Activated naive CD4-positive, alpha-beta T cell (primary cell): ENCODE measurements around the gene CLMN.
"Not testable (repeated sequence)": the region's sequence is repeated elsewhere in the genome, so short reads cannot be mapped to it uniquely, and the experiment has no call there.

Experiments
- DNase-seq, 4 experiments: peaks; one replicate each; lab custom pipeline; 2025; lab: John Stamatoyannopoulos, UW

CLMN gene

GRCh38 chr14:95285566-95285965 is 34.1 kb downstream of the CLMN start:
- no peak for DNase-seq

GRCh38 chr14:95283802-95284201 is 35.9 kb downstream of the CLMN start:
- not testable (repeated sequence) for DNase-seq

DNA sequence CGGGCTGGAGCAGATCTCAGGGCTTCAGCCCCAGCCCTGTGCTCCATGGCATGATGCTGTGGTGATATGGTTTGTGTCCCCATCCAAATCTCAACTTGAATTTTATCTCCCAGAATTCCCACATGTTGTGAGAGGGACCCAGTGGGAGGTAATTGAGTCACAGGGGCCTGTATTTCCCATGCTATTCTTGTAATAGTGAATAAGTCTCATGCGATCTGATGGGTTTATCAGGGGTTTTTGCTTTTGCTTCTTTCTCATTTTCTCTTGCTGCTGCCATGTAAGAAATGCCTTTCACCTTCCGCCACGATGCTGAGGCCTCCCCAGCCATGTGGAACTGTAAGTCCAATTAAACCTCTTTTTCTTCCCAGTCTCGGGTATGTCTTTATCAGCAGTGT is 36.7 kb downstream of the CLMN start:
- DNase-seq = not testable (repeated sequence)

- no peak for DNase-seq
Measured at GRCh38 chr14:95282354-95282985, 37.2 kb downstream of the CLMN start.

DNA sequence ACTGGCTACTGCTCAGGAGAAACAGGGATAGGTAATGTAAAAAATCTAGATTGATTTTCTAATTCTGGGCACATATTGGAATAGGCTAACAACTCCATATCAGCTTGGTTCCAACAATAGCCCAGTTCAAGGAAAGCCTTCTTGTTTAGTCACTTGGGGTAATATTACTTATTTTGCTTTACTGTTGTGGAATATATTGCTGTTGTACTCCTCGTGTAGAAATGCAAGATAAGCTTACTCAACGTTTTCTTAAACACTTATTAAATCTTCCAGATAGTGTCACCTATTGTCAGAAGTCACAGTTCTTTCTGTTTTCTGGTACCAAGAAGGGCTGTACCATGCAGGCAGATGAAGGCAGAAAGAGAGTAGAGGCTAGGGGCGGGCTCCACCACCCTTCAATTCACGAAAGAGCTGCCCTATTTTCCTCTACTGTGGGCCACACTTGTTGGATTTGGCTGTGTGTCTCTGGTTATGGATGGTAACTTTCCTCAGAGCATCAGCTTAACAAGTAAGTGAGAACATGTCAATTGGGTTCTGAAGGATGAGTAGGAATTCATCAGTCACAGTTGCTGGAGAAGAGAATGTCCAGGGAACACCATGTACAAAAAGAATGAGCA is 38.0 kb downstream of the CLMN start:
- DNase-seq = no peak

DNA sequence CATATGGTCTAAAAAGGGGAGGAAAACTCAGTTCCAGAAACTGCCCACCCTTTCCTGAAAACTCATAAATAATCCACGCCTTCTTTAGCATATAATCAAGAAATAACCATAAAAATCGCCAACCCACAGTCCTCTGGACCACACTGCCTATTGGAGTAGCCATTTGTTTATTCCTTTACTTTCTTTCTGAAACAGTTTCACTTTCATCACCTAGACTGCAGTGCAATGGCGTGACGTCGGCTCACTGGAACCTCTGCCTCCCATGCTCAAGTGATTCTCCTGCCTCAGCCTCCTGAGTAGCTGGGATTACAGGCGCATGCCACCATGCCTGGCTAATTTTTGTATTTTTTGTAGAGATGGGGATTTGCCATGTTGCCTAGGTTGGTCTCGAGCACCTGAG is 44.2 kb downstream of the CLMN start:
- no peak for DNase-seq

- DNase-seq = no peak
Measured at GRCh38 chr14:95274874-95275273, 44.8 kb downstream of the CLMN start.

GRCh38 chr14:95274279-95274678 is 45.4 kb downstream of the CLMN start:
- DNase-seq = no peak

GRCh38 chr14:95273001-95273978 is 46.4 kb downstream of the CLMN start:
- no peak for DNase-seq

- DNase-seq = no peak
Measured at GRCh38 chr14:95272057-95272456, 47.7 kb downstream of the CLMN start.

GRCh38 chr14:95270203-95270602 is 49.5 kb downstream of the CLMN start:
- no peak for DNase-seq

GRCh38 chr14:95269493-95269892 is 50.2 kb downstream of the CLMN start:
- DNase-seq = no peak

DNA sequence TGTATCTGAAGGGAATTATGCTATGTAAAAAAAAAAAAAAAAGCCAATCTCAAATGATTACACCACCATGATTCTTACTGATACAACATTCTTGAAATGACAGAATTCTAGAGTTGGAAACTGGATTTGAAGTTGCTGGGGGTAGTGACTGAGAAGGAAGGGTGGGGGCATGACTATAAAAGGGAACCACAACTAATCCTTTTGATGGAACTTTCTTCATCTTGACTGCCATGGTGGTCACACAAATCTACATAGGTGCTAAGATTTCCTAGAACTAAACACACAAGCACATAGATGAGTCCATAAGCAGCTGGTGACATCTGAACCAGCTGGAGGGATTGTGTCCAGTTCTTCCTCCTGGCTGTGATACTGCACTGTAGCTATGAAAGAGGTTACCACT is 51.4 kb downstream of the CLMN start:
- no peak for DNase-seq

GRCh38 chr14:95267306-95267705 is 52.4 kb downstream of the CLMN start:
- DNase-seq = no peak

DNA sequence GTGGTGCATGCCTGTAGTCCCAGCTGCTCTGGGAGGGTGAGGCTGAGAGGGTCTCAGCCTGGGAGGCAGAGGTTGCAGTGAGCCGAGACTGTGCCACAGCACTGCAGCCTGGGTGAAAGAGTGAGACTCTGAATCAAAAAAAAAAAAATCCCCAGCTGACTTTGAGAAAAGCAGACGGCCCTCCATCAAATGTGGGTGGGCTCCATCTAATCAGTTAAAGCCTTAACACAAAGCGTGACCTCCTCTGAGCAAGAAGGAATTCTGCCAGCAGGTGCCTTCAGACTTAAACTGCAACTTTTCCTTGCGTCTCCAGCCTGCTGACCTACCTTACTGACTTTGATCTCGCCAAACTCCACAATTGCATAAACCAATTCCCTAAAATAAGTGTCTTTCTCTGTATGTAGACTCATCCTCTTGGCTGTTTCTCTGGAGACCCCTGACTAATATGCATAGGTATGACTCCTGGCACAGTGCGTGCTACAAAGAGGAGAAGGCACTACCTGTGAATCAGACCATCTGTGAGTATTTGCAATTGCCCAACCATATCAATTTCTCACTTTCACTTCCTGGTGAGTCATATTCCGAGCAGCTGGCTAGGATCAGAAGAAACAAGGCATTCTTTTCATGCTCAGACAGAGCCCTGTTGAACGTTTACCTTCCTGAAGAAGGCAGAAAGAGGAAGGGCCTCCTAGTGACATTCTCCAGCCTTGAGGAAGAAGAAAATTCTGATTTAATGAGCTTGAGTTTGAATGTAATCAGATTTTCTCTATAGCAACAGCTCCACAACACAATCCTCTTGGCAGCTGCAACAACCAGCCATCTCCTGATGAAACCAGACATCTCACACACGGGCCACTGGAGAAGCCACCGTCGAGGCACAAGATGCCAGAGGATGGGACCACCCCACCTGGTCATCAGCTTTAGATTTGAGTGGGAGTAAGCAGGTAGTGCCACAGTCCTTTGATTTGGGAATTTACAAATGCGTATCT is 54.3 kb downstream of the CLMN start:
- no peak for DNase-seq

GRCh38 chr14:95264271-95264973 is 55.3 kb downstream of the CLMN start:
- no peak for DNase-seq

DNA sequence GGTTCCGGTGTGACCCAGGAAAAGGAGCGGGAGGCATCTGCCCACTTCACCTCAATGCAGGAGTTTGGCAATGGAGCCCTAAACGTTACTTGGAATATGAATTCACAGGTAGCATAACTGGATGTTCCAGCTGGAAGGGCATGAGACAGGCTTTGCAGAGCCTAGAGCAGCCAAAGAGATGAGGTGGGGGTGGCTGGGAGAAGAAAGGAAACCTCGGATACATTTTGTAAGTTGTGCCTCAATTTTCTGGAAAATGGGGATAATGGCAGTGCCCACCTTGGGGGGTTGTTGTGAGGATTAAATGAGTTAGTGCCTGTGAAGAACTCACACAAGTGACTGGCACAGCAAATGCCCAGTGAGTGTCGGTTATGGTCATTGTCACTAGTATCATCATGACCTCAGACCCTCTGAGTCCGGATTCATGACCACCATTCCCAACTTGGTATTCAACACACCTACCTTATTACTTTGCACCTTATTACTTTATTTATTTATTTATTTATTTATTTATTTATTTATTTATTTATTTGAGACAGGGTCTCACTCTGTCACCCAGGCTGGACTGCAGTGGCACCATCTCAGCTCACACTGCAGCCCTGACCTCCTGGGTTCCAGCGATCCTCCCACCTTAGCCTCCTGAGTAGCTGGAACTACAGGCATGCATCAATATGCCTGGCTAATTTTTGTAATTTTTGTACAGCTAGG is 56.0 kb downstream of the CLMN start:
- no peak for DNase-seq

DNA sequence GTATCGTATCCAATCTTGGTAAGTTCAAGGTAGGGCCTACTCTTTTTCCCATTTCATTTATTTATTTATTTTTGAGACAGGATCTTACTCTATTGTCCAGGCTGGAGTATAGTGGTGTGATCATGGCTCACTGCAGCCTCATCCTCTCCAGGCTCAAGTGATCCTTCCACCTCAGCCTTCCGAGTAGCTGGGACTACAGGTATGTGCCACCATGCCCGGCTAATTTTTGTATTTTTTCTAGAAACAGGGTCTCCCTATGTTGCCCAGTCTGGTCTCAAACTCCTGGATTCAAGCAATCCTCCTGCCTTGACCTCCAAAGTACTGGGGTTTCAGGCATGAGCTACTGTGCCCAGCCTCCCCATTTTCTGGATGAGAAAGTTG is 57.2 kb downstream of the CLMN start:
- no peak for DNase-seq

DNA sequence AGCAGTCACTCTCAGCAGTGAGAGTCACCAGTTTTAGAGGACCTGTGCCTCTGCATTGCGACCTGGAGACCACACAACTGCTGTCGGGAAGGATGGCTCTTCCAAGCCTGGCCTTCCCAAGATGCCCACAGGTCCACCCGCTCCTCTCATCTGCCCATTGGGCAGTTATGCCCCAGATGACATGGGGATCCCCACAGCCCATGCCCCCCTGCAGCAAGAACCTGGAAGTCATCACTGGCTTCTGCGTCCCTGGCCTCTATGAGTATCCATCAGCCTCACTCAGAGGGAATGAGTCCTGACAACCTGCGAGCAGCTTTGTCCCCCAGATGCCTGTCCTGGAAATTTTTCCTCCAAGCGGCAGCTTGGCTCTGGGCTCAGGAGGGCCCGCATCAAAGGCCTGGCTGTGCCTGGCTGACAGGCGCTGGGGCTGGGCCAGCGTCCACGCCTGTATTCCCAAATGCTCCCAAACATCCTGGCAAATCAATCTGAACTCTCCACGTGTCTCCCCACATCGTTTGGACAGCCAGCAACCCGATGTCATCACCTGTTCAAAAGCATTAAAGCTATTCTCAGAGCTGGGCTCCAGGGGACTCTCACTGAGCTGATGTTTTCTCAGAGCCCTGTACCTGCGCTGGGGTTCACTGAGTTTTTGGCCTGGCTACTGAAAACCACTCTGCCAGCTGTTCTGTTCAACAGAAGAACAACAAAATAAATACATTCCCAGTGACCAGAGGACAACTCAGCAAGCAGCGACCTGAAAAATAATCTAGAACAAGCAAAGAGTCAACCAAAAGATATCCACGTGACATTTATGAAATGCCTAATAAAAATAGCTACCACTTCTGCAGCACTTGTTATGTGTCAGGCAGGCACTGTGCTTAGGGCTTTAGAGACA is 57.8 kb downstream of the CLMN start:
- no peak for DNase-seq
